Measurements from ENCODE around the gene CAMK1. TPM values are rescaled to one million over a fixed set of nuclear protein-coding genes. Genes with fewer than 3 reads are reported as not detected.

The CAMK1 gene
- total RNA-seq, 1 donor = 41.5 TPM

DNA sequence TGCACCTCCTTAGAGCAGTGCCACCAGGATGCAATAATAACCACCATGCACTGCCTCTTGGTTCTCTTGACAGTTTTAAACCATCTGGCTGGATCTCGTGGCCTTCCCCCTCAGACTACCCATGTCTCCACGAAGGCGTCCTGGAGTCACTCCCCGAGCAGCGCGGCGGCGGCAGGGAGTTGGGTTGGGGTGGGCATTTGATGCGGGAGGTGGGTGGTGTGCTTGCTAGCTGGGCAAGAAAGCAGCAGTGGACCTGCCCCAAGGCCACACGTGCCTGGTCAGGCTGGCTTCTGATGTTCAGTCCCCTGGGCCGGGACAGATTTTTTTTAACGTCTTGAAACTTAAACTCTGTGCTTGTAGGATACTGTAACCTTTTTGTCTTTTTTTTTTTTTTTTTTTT is 36.4 kb upstream of the CAMK1 start:
- DNase-seq (ENCODE audit: low read depth) = no peak
- TF ChIP-seq, protein P1, sequence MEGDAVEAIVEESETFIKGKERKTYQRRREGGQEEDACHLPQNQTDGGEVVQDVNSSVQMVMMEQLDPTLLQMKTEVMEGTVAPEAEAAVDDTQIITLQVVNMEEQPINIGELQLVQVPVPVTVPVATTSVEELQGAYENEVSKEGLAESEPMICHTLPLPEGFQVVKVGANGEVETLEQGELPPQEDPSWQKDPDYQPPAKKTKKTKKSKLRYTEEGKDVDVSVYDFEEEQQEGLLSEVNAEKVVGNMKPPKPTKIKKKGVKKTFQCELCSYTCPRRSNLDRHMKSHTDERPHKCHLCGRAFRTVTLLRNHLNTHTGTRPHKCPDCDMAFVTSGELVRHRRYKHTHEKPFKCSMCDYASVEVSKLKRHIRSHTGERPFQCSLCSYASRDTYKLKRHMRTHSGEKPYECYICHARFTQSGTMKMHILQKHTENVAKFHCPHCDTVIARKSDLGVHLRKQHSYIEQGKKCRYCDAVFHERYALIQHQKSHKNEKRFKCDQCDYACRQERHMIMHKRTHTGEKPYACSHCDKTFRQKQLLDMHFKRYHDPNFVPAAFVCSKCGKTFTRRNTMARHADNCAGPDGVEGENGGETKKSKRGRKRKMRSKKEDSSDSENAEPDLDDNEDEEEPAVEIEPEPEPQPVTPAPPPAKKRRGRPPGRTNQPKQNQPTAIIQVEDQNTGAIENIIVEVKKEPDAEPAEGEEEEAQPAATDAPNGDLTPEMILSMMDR (IDR thresholded peaks at IDR 0.05; ENCODE audit: insufficient read depth, low read length) = no peak
- H3K4me3 ChIP-seq (ENCODE audit: low read depth, low read length) = no peak overlapping the region

DNA sequence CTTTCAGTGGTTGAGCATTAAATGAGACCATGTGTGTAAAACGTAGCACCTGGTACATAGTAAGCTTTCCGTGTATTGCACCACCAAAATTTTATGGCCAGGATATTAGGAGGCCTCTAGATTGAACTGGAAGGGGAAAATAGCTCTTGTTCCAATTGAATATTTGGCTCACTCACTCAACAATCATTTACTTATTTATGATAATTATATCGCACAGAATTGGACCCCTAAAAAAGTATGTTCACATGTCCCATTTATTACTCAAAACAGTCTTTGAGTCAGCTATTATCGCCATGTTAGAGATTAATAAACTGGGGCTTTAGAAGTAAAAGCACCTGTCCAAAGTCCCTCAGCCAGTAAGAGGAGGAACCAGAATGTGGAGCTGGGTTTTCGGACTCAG is 35.2 kb upstream of the CAMK1 start:
- TF ChIP-seq, protein P1 (IDR thresholded peaks at IDR 0.05; ENCODE audit: insufficient read depth, low read length) = no peak
- no peak overlapping the region for H3K4me3 ChIP-seq (ENCODE audit: low read depth, low read length)
- DNase-seq (ENCODE audit: low read depth) = no peak

DNA sequence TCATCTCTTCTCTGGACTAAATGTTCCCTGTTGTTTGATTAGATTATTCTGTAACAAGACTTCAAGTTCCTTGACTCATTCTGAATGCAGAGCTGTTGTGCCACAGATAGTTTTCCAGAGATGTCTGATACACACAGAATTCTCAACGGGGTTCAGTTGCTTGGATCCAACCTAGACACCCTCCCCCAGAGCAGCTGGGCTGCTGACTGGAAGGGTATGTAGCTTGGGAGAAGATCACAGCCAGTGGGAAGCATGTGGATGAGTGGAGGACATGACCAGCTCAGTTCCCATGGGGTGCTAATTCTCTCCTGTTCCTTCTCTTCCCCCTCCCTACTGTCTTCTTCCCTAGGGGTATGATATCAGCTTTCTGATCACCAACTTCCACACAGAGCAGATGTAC is 33.7 kb upstream of the CAMK1 start:
- TF ChIP-seq, protein P1 (IDR thresholded peaks at IDR 0.05; ENCODE audit: insufficient read depth, low read length) = no peak
- H3K4me3 ChIP-seq (ENCODE audit: low read depth, low read length) = no peak overlapping the region
- DNase-seq (ENCODE audit: low read depth) = no peak

DNA sequence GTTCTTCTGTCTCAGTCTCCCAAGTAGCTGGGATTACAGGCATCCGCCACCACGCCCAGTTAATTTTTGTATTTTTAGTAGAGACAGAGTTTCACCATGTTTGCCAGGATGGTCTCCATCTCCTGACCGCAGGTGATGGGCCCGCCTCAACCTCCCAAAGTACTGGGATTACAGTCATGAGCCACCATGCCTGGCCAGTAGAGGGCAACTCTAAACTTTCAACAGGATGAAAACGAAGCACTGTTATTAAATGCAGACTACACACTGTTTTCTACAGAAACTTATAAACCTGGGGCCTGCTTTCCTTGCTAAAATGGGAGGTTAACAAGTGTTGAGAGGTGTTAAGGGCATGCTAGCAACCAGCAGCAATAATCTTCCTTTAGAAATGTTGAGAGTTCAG is 30.8 kb upstream of the CAMK1 start:
- no peak overlapping the region for H3K4me3 ChIP-seq (ENCODE audit: low read depth, low read length)
- no peak for DNase-seq (ENCODE audit: low read depth)
- TF ChIP-seq, protein P1 (IDR thresholded peaks at IDR 0.05; ENCODE audit: insufficient read depth, low read length) = peak; percentile 14

DNA sequence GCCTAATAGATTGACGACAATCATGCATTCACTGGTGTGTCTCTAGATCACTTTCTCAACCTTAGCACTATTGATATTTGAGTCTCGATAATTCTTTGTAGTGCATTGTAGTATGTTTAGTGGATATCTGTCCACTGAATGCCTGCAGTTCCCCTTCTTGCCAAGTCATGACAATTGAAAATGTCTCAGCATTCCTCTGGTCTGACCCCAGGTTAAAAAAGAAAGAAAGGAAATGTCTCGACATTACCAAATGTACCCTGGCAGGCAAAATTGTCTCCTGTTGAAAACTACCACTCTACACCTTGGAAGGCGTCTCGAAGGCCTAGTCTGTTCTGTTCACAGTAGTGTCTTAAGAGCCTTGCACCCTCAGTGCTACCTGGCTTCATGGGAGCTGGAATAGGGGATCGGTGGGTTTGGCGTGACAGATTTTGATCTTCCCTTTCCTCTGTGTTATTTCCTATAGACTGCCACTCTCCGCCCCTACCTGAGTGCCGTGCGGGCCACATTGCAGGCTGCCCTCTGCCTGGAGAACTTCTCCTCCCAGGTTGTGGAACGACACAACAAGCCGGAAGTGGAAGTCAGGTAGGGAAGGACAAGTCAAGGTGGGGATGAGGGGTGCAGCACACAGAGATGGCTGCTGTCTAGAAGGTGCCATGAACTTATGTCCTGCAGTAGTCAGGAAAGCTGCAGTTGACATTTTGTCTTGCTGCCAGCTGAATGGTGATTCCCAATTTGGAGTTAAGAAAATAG is 27.6 kb upstream of the CAMK1 start:
- DNase-seq (ENCODE audit: low read depth) = no peak
- TF ChIP-seq, protein P1 (IDR thresholded peaks at IDR 0.05; ENCODE audit: insufficient read depth, low read length) = no peak
- H3K4me3 ChIP-seq (ENCODE audit: low read depth, low read length) = no peak overlapping the region

DNA sequence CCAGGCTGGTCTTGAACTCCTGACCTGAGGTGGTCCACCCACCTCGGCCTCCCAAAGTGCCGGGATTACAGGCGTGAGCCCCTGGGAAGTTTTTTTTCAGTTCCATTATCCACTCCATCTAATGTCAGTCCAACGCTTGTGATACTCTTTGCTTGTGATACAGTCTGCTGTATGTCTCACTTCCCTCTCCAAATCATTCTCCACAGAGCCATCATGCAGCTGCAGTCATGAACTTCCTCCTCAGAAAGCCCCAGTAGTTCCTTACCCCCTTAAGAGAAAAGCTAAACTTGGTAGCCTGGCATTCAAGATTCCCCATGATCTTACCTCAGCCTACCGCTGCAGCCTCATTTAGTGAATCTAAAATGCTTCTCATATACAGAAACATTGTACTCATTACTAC is 25.5 kb upstream of the CAMK1 start:
- no peak for DNase-seq (ENCODE audit: low read depth)
- H3K4me3 ChIP-seq (ENCODE audit: low read depth, low read length) = no peak overlapping the region
- TF ChIP-seq, protein P1 (IDR thresholded peaks at IDR 0.05; ENCODE audit: insufficient read depth, low read length) = no peak

DNA sequence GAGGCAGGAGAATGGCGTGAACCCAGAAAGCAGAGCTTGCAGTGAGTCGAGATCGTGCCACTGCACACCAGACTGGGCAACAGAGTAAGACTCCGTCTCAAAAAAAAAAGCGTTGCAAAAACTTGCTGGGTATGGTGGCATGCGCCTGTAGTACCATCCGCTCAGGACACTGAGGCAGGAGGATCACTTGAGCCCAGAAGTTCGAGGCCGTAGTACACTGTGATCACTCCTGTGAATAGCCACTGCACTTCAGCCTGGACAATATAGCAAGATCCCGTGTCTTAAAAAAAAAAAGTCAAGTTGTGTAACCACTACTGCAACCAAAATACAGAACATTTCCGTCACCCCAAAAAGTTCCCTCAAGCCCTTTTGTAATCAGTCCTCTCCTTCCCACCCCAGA is 24.7 kb upstream of the CAMK1 start:
- DNase-seq (ENCODE audit: low read depth) = no peak
- no peak overlapping the region for H3K4me3 ChIP-seq (ENCODE audit: low read depth, low read length)
- TF ChIP-seq, protein P1 (IDR thresholded peaks at IDR 0.05; ENCODE audit: insufficient read depth, low read length) = no peak
